ENCODE results near the gene STK38L. TPM values are rescaled to one million over a fixed set of nuclear protein-coding genes. Genes with fewer than 3 reads are reported as not detected.
A peak's percentile ranks its signal among the peaks of the same experiment; 100 is the strongest.

Gene STK38L
- total RNA-seq, 1 donor from 2014 or later = 36.0 TPM

DNA sequence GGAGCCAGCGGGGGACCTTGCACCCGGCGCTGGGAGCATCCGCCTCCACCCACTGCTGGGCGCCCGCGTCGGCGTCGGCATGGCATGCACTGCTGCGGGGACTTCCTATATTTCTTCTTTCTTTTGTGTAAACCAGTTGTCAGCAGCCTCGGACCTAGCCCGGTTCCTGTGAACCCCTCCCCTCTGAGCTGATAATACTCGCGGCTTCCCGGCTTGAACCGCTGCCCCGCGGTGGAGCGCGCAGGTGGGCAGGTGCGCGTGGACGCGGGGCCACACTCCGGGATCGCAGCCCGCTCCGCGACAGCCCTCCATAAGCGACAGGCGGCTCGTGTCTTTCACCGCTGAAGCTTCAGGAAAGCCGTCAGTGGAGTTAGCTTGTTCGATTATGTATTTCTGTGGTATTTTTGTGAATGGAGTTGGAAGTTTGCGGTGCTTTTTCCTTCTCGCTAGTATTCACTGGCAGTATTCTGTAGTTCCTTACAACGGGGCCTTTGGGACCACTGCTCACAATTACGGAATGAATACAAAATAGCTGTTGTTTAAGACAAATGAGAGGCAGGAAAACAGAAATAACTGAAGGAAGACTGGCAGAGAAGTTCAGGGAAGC lies 89.4 kb downstream of the STK38L start:
- Histone ChIP-seq H3K27me3 (peaks cover 12% of the 10 kb centered on the region), H3K36me3 (no peaks in the 10 kb centered on the region), H3K27ac (no peak overlapping the region), H3K4me1 (peaks cover 16% of the 10 kb centered on the region), H3K4me3 (peak overlapping the region; percentile 71), H3K9me3 (no peaks in the 10 kb centered on the region)
- peak; percentile 74 for ATAC-seq
- DNase-seq = peak; percentile 77
- intact Hi-C loops (cut with DNase I) = no loop called here
- TF ChIP-seq, protein P1, sequence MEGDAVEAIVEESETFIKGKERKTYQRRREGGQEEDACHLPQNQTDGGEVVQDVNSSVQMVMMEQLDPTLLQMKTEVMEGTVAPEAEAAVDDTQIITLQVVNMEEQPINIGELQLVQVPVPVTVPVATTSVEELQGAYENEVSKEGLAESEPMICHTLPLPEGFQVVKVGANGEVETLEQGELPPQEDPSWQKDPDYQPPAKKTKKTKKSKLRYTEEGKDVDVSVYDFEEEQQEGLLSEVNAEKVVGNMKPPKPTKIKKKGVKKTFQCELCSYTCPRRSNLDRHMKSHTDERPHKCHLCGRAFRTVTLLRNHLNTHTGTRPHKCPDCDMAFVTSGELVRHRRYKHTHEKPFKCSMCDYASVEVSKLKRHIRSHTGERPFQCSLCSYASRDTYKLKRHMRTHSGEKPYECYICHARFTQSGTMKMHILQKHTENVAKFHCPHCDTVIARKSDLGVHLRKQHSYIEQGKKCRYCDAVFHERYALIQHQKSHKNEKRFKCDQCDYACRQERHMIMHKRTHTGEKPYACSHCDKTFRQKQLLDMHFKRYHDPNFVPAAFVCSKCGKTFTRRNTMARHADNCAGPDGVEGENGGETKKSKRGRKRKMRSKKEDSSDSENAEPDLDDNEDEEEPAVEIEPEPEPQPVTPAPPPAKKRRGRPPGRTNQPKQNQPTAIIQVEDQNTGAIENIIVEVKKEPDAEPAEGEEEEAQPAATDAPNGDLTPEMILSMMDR (IDR thresholded peaks at IDR 0.05) = no peak

DNA sequence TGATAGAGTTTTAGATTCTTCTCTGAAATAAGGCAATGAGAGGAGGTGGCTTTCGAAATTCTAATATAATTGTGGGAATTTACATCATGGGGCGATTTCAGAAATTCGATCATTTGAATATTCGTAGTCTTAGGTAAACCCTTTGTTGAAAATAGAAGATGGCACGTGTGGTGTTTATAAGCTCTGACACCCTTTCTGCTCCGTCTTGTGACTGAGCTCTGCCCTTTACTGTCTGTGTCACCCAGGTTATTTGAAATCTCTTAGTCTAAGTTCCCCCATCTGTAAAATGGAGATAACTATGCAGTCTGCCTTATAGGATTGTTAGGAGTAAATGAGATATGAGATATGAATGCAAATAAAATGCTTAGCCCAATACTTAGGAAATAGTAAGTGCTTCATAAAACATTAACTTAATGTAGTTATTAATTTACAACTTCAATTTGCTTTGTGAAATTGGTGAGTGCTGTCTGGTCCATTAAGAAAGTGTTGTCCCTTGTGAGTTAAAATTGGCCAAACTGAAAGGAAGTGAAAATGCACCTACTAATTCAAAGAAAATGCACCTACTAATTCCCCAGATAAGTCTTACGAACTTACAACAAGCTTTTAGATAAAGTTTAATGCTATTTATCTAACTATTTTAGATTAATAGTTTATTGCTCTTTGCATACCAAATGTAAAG lies 90.1 kb downstream of the STK38L start:
- H3K36me3 ChIP-seq = no peaks in the 10 kb centered on the region
- DNase-seq (no peak), ATAC-seq (no peak)
- H3K9me3 ChIP-seq = no peaks in the 10 kb centered on the region
- no peak overlapping the region for H3K4me3 ChIP-seq
- H3K27me3 ChIP-seq = peaks cover 12% of the 10 kb centered on the region
- TF ChIP-seq, protein P1 (IDR thresholded peaks at IDR 0.05) = no peak
- intact Hi-C loops (cut with DNase I) = no loop called here
- peaks cover 16% of the 10 kb centered on the region for H3K4me1 ChIP-seq
- H3K27ac ChIP-seq = no peak overlapping the region

DNA sequence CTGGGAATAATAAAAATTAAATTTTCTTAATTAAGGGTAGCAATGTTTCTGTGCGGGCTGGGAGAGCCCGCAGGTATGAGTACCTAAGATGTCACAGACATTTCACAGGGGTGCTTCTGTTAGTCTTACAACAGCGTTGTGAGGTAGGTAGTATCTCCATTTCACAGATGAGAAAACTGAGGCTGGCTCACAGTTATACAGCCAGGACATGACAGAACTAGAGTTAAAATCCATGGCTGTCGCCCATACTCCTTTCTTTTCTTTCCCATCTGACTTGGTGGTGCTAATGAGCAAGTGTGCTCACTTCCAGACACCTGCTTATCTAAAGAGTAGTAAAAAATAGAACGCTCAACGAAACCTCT lies 90.6 kb downstream of the STK38L start:
- Histone ChIP-seq H3K9me3 (no peaks in the 10 kb centered on the region), H3K36me3 (no peaks in the 10 kb centered on the region), H3K27me3 (peaks cover 12% of the 10 kb centered on the region), H3K27ac (no peak overlapping the region), H3K4me1 (peaks cover 16% of the 10 kb centered on the region), H3K4me3 (no peak overlapping the region)
- intact Hi-C loops (cut with DNase I) = no loop called here
- ATAC-seq (no peak), DNase-seq (no peak)
- TF ChIP-seq, protein P1 (IDR thresholded peaks at IDR 0.05) = no peak

DNA sequence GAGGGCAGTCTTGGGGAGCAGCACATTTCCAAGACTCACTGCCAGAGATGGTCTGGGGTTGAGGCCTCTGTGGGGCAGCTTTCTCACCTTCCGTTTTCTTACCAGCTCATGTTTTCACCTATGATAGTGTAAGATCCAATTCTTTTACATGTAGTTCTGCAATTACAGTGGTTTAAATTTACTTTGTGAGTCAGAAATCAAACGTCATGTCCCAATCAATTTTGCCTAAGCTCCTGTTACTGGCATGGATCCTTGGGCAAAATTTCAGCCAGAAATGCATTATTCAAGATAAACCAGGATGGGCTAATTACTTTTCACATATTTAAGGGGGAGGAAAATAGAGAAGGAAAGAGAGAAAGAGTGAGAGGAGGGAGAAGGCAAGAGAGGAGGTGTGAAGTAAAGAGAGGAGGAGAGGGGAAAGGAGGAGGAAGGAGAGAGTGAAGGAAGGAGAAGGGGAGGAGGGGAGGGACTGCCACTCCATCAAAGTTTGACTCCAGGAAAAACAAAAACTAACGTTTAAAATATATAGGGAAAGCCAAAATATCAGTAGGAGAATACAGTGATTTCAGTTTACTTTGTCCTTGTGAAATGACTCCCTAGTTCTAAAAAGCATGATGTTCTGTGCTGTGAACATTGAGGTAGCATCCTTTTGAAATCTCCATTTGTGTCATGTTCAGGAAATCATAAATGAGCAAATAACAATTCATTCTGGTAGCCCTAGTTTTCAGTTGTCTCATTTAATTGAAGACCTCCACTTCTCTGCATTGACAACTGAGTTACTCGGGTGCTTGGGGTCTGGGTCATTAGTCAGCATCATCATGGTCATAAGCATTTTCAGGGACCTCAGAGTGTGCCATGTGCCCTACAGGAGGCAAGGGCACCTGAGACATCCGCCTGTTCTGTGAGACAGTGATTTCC lies 91.5 kb downstream of the STK38L start:
- DNase-seq (no peak), ATAC-seq (no peak)
- H3K36me3 ChIP-seq = no peaks in the 10 kb centered on the region
- intact Hi-C loops (cut with DNase I) = no loop called here
- TF ChIP-seq, protein P1 (IDR thresholded peaks at IDR 0.05) = no peak
- no peak overlapping the region for H3K4me3 ChIP-seq
- peaks cover 16% of the 10 kb centered on the region for H3K4me1 ChIP-seq
- peaks cover 12% of the 10 kb centered on the region for H3K27me3 ChIP-seq
- no peak overlapping the region for H3K27ac ChIP-seq
- no peaks in the 10 kb centered on the region for H3K9me3 ChIP-seq

DNA sequence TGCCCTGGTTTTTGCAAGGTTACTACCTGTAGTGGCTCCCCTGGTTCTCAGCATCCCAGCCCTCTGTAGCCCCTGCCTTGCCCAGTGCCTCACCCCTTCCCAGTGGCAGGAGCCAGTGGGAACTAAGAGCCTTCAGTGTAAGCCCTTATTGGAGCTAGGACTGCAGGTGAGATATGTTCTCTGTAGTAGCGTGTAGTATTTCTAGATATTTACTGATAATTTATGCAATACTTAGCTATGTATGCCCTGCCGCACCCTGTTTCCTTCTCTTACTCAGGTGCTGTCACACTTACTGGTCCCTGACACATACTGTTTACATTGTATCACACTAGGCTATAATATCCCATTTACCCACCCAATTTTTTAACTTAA lies 92.2 kb downstream of the STK38L start:
- ATAC-seq (no peak), DNase-seq (no peak)
- TF ChIP-seq, protein P1 (IDR thresholded peaks at IDR 0.05) = no peak
- Histone ChIP-seq H3K9me3 (no peaks in the 10 kb centered on the region), H3K27me3 (peaks cover 12% of the 10 kb centered on the region), H3K27ac (no peak overlapping the region), H3K36me3 (no peaks in the 10 kb centered on the region), H3K4me1 (peaks cover 10% of the 10 kb centered on the region), H3K4me3 (no peak overlapping the region)
- intact Hi-C loops (cut with DNase I) = no loop called here

All from upper lobe of right lung (tissue), 1 donor.